Inflammatory macrophage (primary cell): ENCODE measurements around the gene CERS1.

Source experiments
- DNase-seq, 2 donors: peaks; one replicate each; pipeline ENCODE4 v3.0.0-alpha.2; 2020 to 2022

The CERS1 gene

GRCh38 chr19:18839465-18840287, 56.3 kb downstream of the CERS1 start:
- DNase-seq: no peak

GRCh38 chr19:18834644-18834984, 61.3 kb downstream of the CERS1 start:
- no peak for DNase-seq

- DNase-seq: no peak
Measured at GRCh38 chr19:18833849-18834643, 61.9 kb downstream of the CERS1 start.

GRCh38 chr19:18833141-18833476, 62.8 kb downstream of the CERS1 start:
- no peak for DNase-seq

GRCh38 chr19:18832306-18833140, 63.4 kb downstream of the CERS1 start:
- DNase-seq: peak; percentile 15 to 26

GRCh38 chr19:18831524-18832305, 64.2 kb downstream of the CERS1 start, which contains the start of gene UPF1:
UPF1 (plus strand) TSS chr19:18831959; CDS start chr19:18832210, 251 bp downstream.
- DNase-seq: peak; percentile 92 to 97

GRCh38 chr19:18830488-18830887, 65.5 kb downstream of the CERS1 start:
- no peak for DNase-seq

- peak; percentile 23 to 32 for DNase-seq
Measured at GRCh38 chr19:18828786-18829185, 67.2 kb downstream of the CERS1 start.
